GM18909 (cell line): Measurements from ENCODE around the gene LAMA2.

Source experiments
- ATAC-seq: cut with Tn5 transposase; IDR thresholded peaks from one replicate; pipeline ENCODE4 v1.9.1; 2021; ENCODE audit warnings: mild to moderate bottlenecking; ENCODE audit not compliant: unreplicated experiment, poor library complexity

Gene LAMA2

DNA sequence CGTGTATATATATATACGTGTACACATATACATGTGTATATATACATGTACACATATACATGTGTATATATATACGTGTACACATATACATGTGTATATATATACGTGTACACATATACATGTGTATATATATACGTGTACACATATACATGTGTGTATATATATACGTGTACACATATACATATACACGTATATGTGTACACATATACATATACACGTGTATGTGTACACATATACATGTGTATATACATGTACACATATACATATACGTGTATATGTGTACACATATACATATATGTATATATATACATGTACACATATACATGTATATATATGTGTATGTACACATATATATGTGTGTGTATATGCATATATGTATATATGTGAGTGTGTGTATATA lies 317.2 kb downstream of the LAMA2 start:
- ATAC-seq = no peak

DNA sequence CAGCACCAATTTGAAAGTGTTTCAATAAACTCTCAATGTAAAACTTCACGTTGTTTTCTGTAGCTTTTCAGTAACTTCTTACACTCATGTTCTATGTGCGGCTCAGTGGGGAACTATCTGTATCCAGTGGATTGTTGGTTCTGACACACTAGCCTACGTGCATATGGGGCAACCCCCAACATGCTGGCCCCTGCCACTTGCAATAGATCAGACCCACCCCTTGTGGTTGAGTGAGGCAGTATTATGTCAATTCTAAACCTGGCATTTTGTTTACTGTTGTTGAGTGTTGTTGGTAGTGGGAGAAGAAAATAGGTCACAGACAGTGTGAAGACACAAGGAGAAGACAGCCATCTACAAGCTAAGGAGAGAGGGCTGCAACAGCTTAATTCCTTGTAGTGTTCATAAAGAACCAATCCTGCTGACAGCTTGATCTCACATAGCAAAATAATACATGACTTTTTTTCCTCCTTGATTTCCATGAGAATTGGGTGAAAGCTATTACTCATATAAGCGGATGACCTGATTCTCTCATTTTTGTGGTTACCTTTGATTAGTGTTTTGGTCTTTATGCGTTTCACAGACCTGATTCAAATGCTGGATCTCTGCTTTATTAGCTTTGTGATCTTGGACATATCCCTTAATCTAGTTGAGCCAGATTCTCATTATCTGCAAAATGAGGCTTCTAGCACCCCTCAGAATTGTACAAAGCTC lies 320.4 kb downstream of the LAMA2 start:
- ATAC-seq = no peak

DNA sequence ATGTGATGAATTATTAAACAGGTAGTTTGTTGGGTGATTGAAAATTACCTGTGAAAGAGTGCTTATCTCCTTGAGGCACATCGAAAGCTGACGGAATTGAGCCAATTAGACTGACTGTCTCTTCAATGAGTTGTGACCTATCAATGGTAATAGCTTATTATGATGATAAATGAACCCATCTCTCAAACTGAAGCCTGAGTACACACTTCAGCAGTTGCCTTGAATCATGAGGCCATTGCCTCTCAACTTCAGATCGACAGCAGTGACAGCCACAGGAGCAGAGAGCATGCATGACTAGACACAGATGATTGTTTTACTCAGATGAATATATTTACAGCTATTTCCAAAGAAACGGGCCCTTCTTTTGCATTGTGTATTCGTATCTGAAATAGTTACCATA lies 323.9 kb downstream of the LAMA2 start:
- ATAC-seq = no peak

DNA sequence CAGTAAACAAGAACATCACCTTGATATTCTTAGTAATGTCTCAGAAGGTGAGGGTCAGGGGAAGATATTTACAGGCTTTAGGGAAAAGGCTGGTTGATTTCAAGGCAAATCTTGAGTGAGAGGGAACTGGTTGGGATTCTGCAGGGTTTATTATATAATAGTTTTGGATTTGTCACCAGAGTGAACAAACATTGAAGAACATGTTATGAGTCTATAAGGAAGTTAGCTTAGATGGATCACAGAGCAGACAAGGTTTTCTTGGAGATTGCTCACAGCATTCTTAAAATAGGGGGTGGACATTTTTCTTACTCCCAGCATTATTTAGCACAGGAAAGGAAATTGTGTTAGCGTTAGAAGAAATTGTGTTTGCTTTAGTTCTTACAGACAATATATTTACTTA lies 324.9 kb downstream of the LAMA2 start:
- no peak for ATAC-seq

DNA sequence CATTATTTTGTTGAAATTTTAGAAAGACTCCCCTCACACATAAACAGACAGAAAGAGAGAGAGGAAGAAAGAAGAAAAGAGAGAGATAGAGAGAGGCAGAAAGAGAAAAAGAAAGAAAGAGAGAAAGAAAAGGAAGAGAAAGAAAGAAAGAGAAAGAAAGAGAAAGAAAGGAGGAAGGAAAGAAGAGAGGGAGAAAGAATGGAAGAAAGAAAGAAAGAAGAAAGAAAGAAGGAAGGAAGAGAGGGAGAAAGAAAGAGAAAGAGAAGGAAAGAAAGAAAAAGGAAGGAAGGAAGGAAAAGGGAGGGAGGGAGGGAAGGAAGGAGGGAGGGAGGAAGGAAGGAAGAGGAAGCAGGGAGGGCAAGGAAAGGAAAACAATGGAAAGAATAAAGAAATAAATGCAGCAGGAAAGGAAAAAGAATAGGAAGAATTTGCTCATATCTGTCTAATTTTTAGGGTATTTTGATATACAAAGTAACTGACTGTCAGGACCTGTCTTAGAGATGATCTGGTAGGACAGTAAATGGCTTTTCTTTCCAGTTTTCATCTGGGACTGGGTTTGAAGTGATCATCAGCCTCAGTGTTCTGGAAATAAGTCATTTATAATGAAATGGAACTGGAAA lies 325.6 kb downstream of the LAMA2 start:
- ATAC-seq = no peak

DNA sequence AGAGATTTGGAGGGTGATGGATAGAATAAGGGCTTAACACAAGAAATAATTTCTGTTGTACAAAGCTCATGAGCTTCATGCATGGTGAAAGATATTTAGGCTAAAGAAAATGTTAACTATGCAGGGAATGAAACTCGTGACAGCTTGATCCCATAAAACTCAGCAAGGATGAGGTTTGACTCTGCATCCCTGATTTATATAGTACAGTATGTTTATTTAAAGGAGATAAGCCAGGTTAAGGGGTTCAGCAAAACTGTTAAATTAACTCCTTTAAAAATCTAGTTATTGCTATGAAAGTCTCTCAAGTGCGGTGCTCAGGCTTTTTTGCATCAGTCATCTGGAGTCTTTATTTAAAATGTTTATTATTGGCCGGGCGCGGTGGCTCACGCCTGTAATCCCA lies 326.4 kb downstream of the LAMA2 start:
- no peak for ATAC-seq

DNA sequence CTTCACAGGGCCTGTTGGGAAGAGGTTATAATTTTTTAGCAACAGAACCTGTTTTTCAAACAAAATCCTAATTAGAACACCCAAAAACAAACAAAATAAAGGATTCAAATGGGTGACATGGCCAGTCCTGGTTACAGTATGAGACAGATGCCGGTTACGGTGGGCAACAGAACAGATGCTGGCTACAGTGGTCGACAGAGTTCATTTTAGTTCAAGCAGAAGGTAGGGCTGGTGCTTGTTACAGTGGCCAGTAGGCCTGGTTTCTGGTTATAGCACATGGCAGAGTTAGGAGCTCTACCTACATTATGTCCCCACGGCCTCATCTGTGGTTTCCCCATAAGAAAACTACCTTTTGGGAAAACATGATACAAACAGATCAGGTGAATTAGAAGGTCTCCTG lies 327.7 kb downstream of the LAMA2 start:
- no peak for ATAC-seq

DNA sequence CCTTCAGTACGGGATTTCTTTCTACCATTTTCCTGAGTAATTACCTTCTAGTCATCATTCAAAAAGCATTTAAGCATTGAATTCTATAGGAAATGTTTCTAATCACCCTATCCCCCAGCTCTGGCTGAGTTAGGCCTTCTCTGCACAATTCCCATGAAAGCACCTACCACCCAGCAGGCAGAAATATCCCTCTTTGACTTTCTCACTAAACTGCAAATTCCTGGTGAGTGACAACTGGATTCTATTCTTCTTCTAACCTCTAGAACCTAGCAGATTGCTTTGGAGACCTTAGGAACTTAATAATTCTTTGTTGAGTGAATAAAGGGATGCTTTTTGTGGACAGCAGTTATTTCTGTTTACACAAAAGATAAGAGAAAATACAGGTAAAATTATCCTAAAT lies 328.7 kb downstream of the LAMA2 start:
- ATAC-seq = no peak

DNA sequence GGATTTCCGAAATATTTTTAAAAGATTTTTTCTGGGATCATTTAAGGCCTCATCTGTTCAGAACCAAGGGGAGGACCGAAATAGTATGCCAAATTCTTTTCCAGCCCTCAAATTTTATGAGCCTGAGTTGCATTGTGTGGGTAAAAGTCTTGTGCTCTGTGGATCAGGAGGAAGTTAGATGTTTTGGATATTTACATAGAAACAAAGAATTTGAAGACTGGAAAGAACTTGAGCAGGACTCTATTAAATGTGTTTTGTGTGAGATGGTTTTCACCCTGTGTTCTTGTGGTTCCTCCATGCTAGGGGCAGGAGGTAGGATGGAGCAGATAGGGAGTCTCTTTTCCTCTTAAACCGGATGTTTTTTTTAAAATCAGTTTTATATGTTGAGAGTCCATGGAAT lies 329.1 kb downstream of the LAMA2 start:
- ATAC-seq = no peak

DNA sequence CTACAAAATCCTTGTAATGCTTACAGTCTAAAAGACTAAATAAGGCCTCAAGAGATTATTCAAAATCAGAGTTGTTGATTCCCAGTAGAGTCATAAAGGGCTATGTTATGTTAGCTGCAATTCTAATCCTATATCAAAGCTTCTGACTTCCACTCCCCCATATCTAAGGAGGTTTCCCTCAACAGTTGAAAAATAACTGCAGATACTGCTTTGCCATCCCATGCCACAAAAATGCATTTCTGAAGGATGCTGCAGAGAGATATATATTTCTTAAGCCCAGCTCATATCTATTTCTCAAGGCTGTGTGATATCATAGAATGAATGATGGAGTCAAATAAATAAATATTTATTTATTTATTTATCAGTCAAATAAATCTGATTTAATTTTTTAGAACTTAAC lies 332.3 kb downstream of the LAMA2 start:
- no peak for ATAC-seq

DNA sequence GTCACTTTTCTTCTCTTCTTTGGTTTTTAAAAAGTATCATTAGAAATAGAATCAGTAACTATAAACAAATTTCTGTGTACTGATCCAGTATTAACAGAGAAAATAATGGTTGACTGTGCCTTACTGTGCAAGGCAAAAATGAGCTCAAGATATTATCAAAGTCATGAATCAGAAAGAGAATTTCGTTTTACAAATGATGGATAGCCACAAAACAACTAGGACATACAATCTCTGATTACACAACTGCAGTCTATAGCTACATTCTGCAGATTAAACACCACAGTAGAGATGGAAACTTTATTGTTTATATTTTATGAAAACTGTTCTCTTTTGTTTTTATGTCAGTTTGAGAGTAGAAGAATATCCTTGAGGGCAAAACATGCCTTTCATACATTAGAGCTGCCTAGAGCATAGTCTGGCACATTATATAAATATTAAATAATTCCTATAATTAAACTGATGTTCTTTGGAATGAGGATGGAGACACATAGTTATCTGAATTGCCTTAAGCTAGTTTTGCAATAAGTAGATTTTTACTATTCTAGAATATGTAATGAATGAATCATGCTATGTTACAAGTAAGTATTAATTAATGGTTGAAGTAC lies 333.1 kb downstream of the LAMA2 start:
- no peak for ATAC-seq

DNA sequence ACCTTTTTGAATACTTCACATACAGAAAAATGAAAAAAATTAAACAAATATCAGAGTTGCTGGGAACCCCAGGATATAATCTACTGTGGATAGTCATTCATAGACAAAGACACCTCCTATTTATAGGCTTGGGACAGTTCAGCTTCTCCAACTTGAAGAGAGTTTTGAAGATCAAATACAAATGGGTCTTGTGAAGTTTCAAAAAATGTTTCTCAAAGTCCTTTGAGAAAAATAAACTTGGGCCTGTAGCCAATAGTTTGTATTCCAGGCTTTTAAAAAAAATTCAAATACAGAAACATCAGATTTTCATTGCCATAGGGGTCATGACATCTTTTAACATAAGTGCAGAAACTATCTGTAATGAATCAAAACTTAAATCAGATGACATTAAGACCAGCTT lies 334.8 kb downstream of the LAMA2 start:
- ATAC-seq = no peak

DNA sequence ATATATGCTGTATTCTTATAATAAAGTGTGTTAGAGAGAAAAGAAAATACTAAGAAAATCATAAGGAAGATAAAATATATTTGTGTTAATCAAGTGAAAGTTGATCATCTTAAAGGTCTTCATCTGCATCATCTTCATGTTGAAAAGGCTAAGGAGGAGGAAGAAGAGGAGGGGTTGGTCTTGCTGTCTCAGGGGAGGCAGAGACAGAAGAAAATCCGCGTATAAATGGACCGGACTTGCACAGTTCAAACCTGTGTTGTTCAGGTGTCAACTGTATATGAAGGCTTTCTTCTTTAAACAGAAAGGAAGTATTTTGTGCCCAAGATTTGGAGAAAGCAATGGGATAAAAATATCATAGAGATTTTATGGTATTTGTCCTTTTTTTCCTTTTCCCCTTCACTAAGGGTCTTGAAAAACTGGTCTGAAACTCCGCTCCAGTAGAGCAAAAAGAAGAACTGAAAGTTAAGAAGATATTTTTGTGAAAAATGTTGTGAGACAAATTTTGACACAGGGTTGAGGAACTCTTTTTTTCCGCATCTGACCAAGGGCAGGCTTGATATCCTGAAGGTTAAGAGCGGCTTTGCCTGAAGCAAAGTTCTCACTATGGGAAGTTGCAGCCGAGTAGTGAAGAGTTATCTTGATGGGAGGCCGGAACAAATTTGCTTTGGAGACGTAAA lies 350.7 kb downstream of the LAMA2 start:
- ATAC-seq = peak; percentile 46

DNA sequence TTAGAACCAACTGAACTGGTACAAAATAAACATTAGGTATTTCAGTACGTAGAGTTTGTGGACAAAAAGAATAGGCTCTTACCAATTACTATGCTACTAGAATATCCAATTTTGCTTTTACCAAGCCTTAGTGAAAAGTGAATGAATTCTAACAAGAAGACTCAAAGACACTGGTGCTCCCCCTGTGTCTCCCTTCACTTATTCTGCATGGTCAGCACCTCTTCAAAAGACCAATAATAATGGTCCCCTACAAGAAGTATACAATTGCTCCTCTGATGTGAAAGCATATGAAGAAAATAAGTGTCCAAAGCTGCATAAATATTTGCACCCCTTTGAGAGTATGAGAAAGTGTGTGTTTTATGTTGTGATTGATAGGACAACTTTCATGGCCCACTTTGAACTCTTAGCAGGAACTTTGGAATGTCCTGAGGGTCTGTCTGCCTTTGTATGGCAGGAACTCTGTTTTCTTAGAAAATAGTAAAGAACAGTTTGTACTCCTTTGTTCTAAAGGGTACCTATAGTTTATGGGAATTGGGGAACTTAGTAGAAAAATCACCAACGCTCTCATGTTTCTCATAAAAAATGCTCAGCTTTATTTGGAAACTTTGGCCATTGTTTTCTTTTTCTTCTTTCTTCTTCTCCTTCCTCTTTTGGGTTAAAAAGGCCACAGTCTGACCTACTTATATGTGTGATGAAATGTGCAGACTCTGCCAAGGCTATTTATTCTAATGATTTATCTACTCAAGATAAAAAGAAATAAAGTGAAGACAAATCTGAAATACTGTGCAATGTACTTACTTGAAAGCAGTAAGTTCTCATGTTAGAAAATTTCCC lies 352.4 kb downstream of the LAMA2 start:
- no peak for ATAC-seq

DNA sequence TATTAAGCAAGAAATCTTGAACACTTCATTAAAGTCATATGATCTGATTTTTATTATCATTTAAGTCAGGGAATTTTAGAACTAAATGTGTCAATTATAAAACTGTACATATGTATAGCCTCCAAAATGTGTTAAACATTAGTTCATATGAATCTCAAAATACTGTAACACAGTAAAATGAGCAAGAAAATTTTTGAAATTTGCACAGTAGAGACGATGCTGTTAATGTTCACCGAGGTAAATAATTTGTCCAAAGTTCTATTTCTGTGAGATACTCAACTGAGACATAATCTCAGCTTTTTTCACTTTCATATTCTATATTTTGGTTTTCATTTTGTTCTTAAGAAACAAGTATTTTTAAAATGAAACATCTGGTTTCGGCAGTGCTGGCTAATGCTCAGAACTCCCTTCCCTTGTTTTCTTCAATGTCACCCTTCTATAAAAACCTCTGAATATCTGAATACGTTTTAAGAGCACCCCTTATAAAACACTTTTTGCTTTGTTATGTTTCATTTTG lies 353.1 kb downstream of the LAMA2 start:
- ATAC-seq = peak; percentile 75

DNA sequence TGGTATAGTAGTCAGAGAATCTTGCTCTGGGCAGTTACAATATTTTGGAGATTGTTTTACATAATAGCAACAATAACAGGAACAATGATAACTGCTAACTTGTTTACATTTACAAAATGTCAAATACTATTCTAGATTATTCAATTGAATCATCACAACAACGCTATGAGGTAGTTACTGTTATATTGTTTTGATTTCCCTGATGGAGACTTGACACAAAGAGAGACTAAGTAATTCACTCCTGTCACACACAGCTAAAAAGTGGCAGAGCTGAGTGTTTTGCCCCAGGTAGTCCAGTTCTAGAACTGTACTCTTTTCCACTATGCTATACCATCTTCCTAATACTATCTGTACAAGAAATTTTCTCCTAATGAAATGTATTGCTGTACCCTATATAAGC lies 356.1 kb downstream of the LAMA2 start:
- no peak for ATAC-seq

DNA sequence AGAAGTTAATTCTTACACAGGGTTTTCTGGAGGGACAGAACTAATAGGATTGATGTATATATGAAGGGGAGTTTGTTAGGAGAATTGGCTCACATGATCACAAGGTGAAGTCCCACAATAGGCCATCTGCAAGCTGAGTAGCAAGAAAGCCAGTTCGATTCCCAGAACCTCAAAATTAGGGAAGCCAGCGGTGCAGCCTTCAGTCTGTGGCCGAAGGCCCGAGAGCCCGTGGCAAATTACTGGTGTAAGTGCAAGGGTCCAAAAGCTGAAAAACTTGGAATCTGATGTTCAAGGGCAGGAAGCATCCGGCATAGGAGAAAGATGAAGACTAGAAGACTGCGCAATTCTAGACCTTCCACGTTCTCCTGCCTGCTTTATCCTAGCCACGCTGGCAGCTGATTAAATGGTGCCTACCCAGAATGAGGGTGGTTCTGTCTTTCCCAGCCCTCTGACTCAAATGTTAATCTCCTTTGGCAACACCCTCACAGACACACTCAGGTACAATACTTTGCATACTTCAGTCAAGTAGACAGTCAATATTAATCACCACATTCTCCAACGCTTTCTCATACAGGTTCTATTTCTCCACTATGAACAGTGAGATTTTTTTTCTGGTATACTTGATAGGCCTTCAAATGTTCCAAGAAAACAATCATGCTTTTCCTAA lies 357.0 kb downstream of the LAMA2 start:
- ATAC-seq = no peak

DNA sequence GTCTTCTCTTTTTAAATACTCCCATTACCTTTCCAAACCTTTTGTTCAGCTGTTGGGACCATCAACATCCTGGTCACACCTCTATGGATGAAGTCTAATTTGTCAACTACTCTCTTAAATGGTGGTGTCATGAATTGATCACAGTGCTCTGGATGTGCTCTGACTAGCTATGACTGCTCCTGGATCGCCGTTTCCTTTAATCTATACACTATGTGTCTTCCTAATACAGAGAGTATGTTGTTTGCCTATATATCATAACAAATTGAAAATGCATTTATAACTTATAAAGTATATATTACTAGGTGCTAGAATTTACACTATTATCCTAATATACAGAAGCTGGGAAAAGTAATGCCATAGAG lies 357.5 kb downstream of the LAMA2 start:
- ATAC-seq = no peak

DNA sequence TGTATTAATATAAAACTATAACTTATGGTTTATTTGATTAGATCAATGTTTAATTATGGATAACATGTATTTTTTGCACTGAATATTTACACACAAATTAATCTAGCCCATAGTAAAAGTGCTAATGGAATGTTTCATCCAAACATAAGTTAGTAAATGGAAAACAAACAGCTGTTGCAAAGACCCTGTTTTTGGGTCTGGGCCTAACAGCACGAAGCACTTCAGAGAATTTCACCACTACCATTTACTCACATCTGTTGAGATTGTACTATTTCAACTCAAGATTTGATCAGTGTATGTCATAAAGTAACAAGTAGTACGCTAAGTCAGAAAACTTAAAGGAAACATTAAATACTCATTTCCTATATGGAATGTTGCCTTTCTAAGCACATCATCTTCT lies 359.6 kb downstream of the LAMA2 start:
- ATAC-seq = no peak

DNA sequence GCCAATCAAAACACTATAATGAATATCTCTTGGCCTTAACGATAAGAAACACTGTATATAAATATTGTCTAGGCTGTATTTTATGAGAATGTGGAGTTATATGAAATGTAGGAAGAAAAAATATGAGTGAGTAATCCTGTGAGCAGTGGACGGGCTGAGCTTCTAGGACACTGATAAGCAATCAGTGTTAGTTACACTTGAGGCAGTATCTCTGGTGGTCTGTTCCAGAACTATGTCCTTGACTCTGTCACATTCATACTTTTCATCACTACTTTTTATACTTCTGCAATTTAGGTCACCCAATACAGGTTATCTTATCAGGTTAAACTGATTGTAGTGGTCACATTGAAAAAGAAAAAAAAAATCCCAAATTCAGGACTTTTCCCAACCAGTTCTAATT lies 360.4 kb downstream of the LAMA2 start:
- no peak for ATAC-seq
